Liver (tissue), 9 donors: ENCODE measurements around the gene GFPT2. TPM values are rescaled to one million over a fixed set of nuclear protein-coding genes. Genes with fewer than 3 reads are reported as not detected.

ENCODE experiments used
- DNase-seq: peaks from one replicate; pipeline ENCODE4 v3.0.0-alpha.2; 2017; ENCODE audit warnings: low spot score
- H3K27ac ChIP-seq, 2 donors: one replicate each; pipeline ENCODE4 v1.7.0; 2013; ENCODE audit warnings: inconsistent platforms in 2 of 2, low read length in 2 of 2, control low read depth in 1 of 2, low read depth in 1 of 2, mild to moderate bottlenecking in 1 of 2
- H3K27me3 ChIP-seq, 4 donors: one replicate each; pipeline versions ENCODE4 v1.6.1 to v1.7.0; 2013; ENCODE audit warnings: low read length in 3 of 4, inconsistent platforms in 1 of 4, mild to moderate bottlenecking in 1 of 4, moderate library complexity in 1 of 4; ENCODE audit not compliant: control insufficient read depth in 4 of 4, insufficient read depth in 4 of 4
- H3K36me3 ChIP-seq, 4 donors: one replicate each; pipeline versions ENCODE4 v1.6.1 to v1.7.0; 2013; ENCODE audit warnings: low read length in 3 of 4, mild to moderate bottlenecking in 3 of 4, low read depth in 1 of 4, moderate library complexity in 1 of 4; ENCODE audit not compliant: control insufficient read depth in 4 of 4, insufficient read depth in 3 of 4
- H3K4me1 ChIP-seq, 4 donors: one replicate each; pipeline versions ENCODE4 v1.6.1 to v1.7.0; 2013; ENCODE audit warnings: low read length in 3 of 4, mild to moderate bottlenecking in 3 of 4, moderate library complexity in 1 of 4; ENCODE audit not compliant: control insufficient read depth in 4 of 4, insufficient read depth in 4 of 4
- H3K4me3 ChIP-seq, 3 donors: one replicate each; pipeline versions ENCODE4 v1.6.1 to v1.7.0; 2013; ENCODE audit warnings: low read length in 3 of 3, control low read depth in 1 of 3, low read depth in 1 of 3, mild to moderate bottlenecking in 1 of 3
- H3K9ac ChIP-seq, 2 donors: one replicate each; pipeline ENCODE4 v1.7.0; 2013; ENCODE audit warnings: low read length in 2 of 2, mild to moderate bottlenecking in 2 of 2, moderate library complexity in 2 of 2, control low read depth in 1 of 2, low read depth in 1 of 2
- H3K9me3 ChIP-seq, 4 donors: one replicate each; pipeline versions ENCODE4 v1.6.1 to v1.7.0; 2013; ENCODE audit warnings: low read length in 3 of 4; ENCODE audit not compliant: control insufficient read depth in 4 of 4
- EGR1 ChIP-seq, 2 donors: IDR thresholded peaks; 2 replicates each; pipeline ENCODE4 v1.6.1; 2016 to 2018; ENCODE audit warnings: antibody characterized with exemption in 2 of 2, low read depth in 2 of 2
- FOXA1 ChIP-seq: IDR thresholded peaks from 2 replicates; pipeline ENCODE4 v1.6.1; 2016; ENCODE audit warnings: antibody characterized with exemption
- FOXA2 ChIP-seq: IDR thresholded peaks from 2 replicates; pipeline ENCODE4 v1.6.1; 2016; ENCODE audit warnings: antibody characterized with exemption
- GABPA ChIP-seq, 2 donors: IDR thresholded peaks in 1 of 2; conservative IDR thresholded peaks in 1 of 2; 2 replicates each; pipeline ENCODE4 v1.6.1; 2016; ENCODE audit warnings: antibody characterized with exemption in 2 of 2, mild to moderate bottlenecking in 1 of 2, moderate library complexity in 1 of 2
- HNF4A ChIP-seq, 2 donors: conservative IDR thresholded peaks; 2 replicates each; pipeline ENCODE4 v1.6.1; 2016; ENCODE audit warnings: antibody characterized with exemption in 2 of 2, mild to moderate bottlenecking in 2 of 2
- HNF4G ChIP-seq: IDR thresholded peaks from 2 replicates; pipeline ENCODE4 v1.6.1; 2016; ENCODE audit warnings: antibody characterized with exemption
- JUND ChIP-seq, 2 donors: IDR thresholded peaks; 2 replicates each; pipeline ENCODE4 v1.6.1; 2016; ENCODE audit warnings: antibody characterized with exemption in 2 of 2
- MAX ChIP-seq: IDR thresholded peaks from 2 replicates; pipeline ENCODE4 v1.6.1; 2016; ENCODE audit warnings: antibody characterized with exemption
- NR2F2 ChIP-seq: IDR thresholded peaks from 2 replicates; pipeline ENCODE4 v1.6.1; 2016; ENCODE audit warnings: antibody characterized with exemption
- RAD21 ChIP-seq, 2 donors: IDR thresholded peaks; 2 replicates each; pipeline ENCODE4 v1.6.1; 2016; ENCODE audit warnings: antibody characterized with exemption in 2 of 2, mild to moderate bottlenecking in 2 of 2
- REST ChIP-seq: IDR thresholded peaks from 2 replicates; pipeline ENCODE4 v1.6.1; 2016; ENCODE audit warnings: antibody characterized with exemption, mild to moderate bottlenecking
- RXRA ChIP-seq, 2 donors: IDR thresholded peaks; 2 replicates each; pipeline ENCODE4 v1.6.1; 2017 to 2018; ENCODE audit warnings: antibody characterized with exemption in 2 of 2, mild to moderate bottlenecking in 1 of 2
- SP1 ChIP-seq: IDR thresholded peaks from 2 replicates; pipeline ENCODE4 v1.6.1; 2018; ENCODE audit warnings: antibody characterized with exemption, mild to moderate bottlenecking
- TAF1 ChIP-seq: conservative IDR thresholded peaks from 2 replicates; pipeline ENCODE4 v1.6.1; 2016; ENCODE audit warnings: antibody characterized with exemption, mild to moderate bottlenecking
- YY1 ChIP-seq: IDR thresholded peaks from 2 replicates; pipeline ENCODE4 v1.6.1; 2016; ENCODE audit warnings: antibody characterized with exemption, mild to moderate bottlenecking
- ZBTB33 ChIP-seq: IDR thresholded peaks from 2 replicates; pipeline ENCODE4 v1.6.1; 2016; ENCODE audit warnings: antibody characterized with exemption
- WGBS: extraction: QIAGEN DNeasy Blood & Tissue Kit; methylation state at CpG from one replicate; pipeline ENCODE4 v1.1.7; 2013; 5-methylcytosine and 5-hydroxymethylcytosine counted together
- polyA plus RNA-seq, 2 donors: library from polyadenylated mRNA; stranded (reverse) in 1 of 2; unstranded in 1 of 2; fragments of 200-250 nt in 1 of 2; fragments of >200 nt in 1 of 2; fragmentation: Nextera tagmentation in 1 of 2; extraction: Ambion mirVana in 1 of 2; gene quantifications; one replicate each; pipeline versions ENCODE4 v1.2.1 to v1.2.3, GENCODE V29; 2013 to 2015
- total RNA-seq, 2 donors: library from RNA; depleted of rRNA; stranded (reverse); fragments of >200 nt; gene quantifications; one replicate each; pipeline ENCODE4 v1.2.3, GENCODE V29; 2014
- TF ChIP-seq, protein P1 (sequence below): IDR thresholded peaks from 2 replicates; pipeline ENCODE4 v1.6.1; 2016; ENCODE audit warnings: antibody characterized with exemption
- TF ChIP-seq, protein P2 (sequence below): fragments of 150-350 bp; IDR thresholded peaks from 2 replicates; pipeline ENCODE4 v1.5.1; 2017; ENCODE audit warnings: improper control_type of control experiment, low read depth, low read length; ENCODE audit not compliant: missing input control
- donor health status: healthy.
- donor health status: healthy.
- donor health status: healthy.
- donor health status: healthy.
- donor health status: healthy.

The GFPT2 gene
- total and polyA plus RNA-seq, 4 donors: 0.32 to 1.8 (median 0.54) TPM

GRCh38 chr5:180297587-180298282 is 55.4 kb downstream of the GFPT2 start:
- WGBS: 68% methylated on average over 2 of the region's 2 CpGs
- DNase-seq: no peak
- Histone ChIP-seq H3K4me1 (peaks cover 5 to 9% (median 6%) of the 10 kb centered on the region in 4 donors), H3K4me3 (no peak overlapping the region), H3K9me3 (no peaks in the 10 kb centered on the region), H3K9ac (no peak overlapping the region), H3K27ac (no peak overlapping the region), H3K36me3 (no peaks in the 10 kb centered on the region), H3K27me3 (peaks cover 0 to 2% (median 0%) of the 10 kb centered on the region in 4 donors)
- TF ChIP-seq MAX (no peak), SP1 (no peak), JUND (IDR thresholded peaks at IDR 0.05) (no peak), HNF4A (conservative IDR thresholded peaks at IDR 0.05) (peak; percentile 37 to 64), GABPA (IDR thresholded peaks at IDR 0.05 in 1 of 2, conservative IDR thresholded peaks at IDR 0.05 in 1 of 2) (no peak), RXRA (IDR thresholded peaks at IDR 0.05) (no peak)

DNA sequence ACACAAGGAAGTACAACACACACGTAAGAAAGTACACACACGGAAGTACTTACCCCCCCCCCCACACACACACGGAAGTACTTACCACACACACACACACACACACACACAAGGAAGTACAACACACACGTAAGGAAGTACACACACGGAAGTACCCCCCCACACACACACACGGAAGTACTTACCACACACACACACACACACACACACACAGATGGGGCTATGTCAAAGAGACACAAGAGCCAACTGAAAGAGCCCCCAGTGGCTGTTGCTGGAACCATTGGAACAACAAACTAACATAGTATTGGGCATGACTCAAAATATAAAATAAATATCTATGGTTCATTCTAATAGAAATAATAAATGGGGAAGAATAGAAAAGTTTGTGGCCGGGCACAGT is 56.4 kb downstream of the GFPT2 start:
- H3K9me3 ChIP-seq: no peaks in the 10 kb centered on the region
- no peaks in the 10 kb centered on the region for H3K27me3 ChIP-seq
- no peak for TF ChIP-seq EGR1 (IDR thresholded peaks at IDR 0.05; ENCODE audit: low read depth in 2 of 2)
- no peak overlapping the region for H3K9ac ChIP-seq
- H3K27ac ChIP-seq: no peak overlapping the region
- 55% methylated on average over 4 of the region's 7 CpGs for WGBS
- no peak for DNase-seq
- no peaks in the 10 kb centered on the region for H3K36me3 ChIP-seq
- peaks cover 6 to 10% (median 8%) of the 10 kb centered on the region in 4 donors for H3K4me1 ChIP-seq
- H3K4me3 ChIP-seq: no peak overlapping the region

- Histone ChIP-seq H3K36me3 (no peaks in the 10 kb centered on the region), H3K27ac (no peak overlapping the region), H3K27me3 (no peaks in the 10 kb centered on the region), H3K9ac (no peak overlapping the region), H3K4me1 (peaks cover 11 to 21% (median 16%) of the 10 kb centered on the region in 4 donors), H3K9me3 (no peaks in the 10 kb centered on the region), H3K4me3 (no peak overlapping the region)
- no peak for DNase-seq
- 86% methylated on average over 10 of the region's 10 CpGs for WGBS
- TF ChIP-seq ZBTB33: no peak
- no peak for TF ChIP-seq GABPA (IDR thresholded peaks at IDR 0.05 in 1 of 2, conservative IDR thresholded peaks at IDR 0.05 in 1 of 2)
- TF ChIP-seq YY1: no peak
- no peak for TF ChIP-seq FOXA2
- TF ChIP-seq, protein P1, sequence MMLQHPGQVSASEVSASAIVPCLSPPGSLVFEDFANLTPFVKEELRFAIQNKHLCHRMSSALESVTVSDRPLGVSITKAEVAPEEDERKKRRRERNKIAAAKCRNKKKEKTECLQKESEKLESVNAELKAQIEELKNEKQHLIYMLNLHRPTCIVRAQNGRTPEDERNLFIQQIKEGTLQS: no peak
- no peak for TF ChIP-seq JUND (IDR thresholded peaks at IDR 0.05)
- no peak for TF ChIP-seq RXRA (IDR thresholded peaks at IDR 0.05)
- no peak for TF ChIP-seq REST
- no peak for TF ChIP-seq FOXA1
- TF ChIP-seq TAF1: no peak
- no peak for TF ChIP-seq MAX
- no peak for TF ChIP-seq HNF4G
- no peak for TF ChIP-seq SP1
- TF ChIP-seq, protein P2, sequence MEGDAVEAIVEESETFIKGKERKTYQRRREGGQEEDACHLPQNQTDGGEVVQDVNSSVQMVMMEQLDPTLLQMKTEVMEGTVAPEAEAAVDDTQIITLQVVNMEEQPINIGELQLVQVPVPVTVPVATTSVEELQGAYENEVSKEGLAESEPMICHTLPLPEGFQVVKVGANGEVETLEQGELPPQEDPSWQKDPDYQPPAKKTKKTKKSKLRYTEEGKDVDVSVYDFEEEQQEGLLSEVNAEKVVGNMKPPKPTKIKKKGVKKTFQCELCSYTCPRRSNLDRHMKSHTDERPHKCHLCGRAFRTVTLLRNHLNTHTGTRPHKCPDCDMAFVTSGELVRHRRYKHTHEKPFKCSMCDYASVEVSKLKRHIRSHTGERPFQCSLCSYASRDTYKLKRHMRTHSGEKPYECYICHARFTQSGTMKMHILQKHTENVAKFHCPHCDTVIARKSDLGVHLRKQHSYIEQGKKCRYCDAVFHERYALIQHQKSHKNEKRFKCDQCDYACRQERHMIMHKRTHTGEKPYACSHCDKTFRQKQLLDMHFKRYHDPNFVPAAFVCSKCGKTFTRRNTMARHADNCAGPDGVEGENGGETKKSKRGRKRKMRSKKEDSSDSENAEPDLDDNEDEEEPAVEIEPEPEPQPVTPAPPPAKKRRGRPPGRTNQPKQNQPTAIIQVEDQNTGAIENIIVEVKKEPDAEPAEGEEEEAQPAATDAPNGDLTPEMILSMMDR: no peak
- TF ChIP-seq RAD21 (IDR thresholded peaks at IDR 0.05): no peak
- TF ChIP-seq EGR1 (IDR thresholded peaks at IDR 0.05; ENCODE audit: low read depth in 2 of 2): no peak
- TF ChIP-seq HNF4A (conservative IDR thresholded peaks at IDR 0.05): no peak
- no peak for TF ChIP-seq NR2F2
Measured at GRCh38 chr5:180294913-180295555, 58.1 kb downstream of the GFPT2 start.
